Osteocyte (in vitro differentiated cells): Measurements from ENCODE around the gene COL6A1. TPM values are rescaled to one million over a fixed set of nuclear protein-coding genes. Genes with fewer than 3 reads are reported as not detected.
A peak's percentile ranks its signal among the peaks of the same experiment; 100 is the strongest.

Source experiments
- DNase-seq: peaks from one replicate; pipeline ENCODE4 v3.0.0; 2021; ENCODE audit warnings: mixed read lengths; ENCODE audit not compliant: unreplicated experiment; ENCODE audit errors: extremely low spot score
- H3K27ac Mint-ChIP-seq: one replicate; pipeline ENCODE4 v1.8.0; 2021; ENCODE audit warnings: mild to moderate bottlenecking, mixed read lengths; ENCODE audit not compliant: unreplicated experiment
- H3K27me3 Mint-ChIP-seq: one replicate; pipeline ENCODE4 v1.8.0; 2021; ENCODE audit warnings: mixed read lengths; ENCODE audit not compliant: unreplicated experiment
- H3K36me3 Mint-ChIP-seq: one replicate; pipeline ENCODE4 v1.8.0; 2021; ENCODE audit warnings: mixed read lengths; ENCODE audit not compliant: unreplicated experiment
- H3K4me1 Mint-ChIP-seq: one replicate; pipeline ENCODE4 v1.8.0; 2021; ENCODE audit warnings: mixed read lengths; ENCODE audit not compliant: unreplicated experiment
- H3K4me3 Mint-ChIP-seq: one replicate; pipeline ENCODE4 v1.8.0; 2021; ENCODE audit warnings: mild to moderate bottlenecking, moderate library complexity, mixed read lengths; ENCODE audit not compliant: unreplicated experiment
- H3K9me3 Mint-ChIP-seq: one replicate; pipeline ENCODE4 v1.8.0; 2021; ENCODE audit warnings: mixed read lengths; ENCODE audit not compliant: unreplicated experiment
- total RNA-seq: library from RNA; stranded (reverse); gene quantifications from 2 replicates; pipeline ENCODE4 v1.2.1, GENCODE V29; 2021
- TF ChIP-seq, protein P1 (sequence below): fragments of 200-600 bp; sonication (generic); IDR thresholded peaks from 2 replicates; pipeline ENCODE4 v1.5.0; 2021; ENCODE audit warnings: antibody characterized with exemption, mild to moderate bottlenecking, moderate library complexity

COL6A1 gene
- total RNA-seq, 1 donor from 2014 or later: 1,503 TPM

DNA sequence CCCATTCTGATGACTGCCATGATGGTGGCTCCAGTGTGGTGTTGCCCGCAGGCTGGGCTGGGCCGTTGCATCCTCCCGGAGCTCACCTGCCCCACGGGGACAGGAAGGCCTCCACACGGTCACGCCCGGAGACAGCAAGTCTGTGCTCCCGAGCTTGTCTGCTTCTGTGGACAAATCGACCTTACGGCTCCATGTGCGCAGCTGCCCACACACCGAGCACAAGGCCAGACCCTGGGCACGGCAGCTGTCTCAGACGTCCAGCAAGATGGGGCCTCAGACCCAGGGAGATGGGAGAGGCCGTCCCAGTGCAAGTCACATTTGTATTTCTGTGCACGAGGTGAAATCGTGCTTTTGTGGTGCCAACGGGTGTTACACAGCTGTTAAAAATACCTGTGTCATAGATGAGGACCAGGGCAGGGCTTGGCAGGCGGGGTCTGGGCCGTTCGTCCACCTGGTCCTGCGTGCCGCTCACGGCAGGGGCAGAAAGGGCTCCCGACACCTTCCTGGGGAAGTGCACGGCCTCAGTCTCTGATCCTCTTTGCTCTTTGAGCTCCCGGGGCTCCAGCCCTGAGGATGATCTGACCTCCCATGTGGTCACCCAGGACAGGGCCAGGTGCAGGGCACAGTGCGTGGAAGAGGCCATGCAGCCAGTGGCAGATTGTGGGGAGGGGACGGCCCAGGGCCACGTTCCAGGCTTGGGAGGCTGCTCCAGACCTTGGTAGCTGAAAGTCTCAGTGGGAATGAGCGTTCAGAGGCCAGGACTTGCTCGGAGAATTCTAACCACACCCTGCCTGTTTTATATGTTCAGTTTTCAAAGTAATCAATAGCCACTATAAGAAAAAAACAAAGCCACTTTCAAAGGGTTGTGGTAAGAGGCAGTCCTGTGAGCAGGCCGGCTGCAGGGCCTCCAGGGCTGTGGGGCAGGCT, 13.5 kb downstream of the COL6A1 start:
- no peaks in the 10 kb centered on the region for H3K27me3 Mint-ChIP-seq
- peak; percentile 77 for DNase-seq
- peak overlapping the region; percentile 54 for H3K27ac Mint-ChIP-seq
- peaks cover 16% of the 10 kb centered on the region for H3K4me1 Mint-ChIP-seq
- no peaks in the 10 kb centered on the region for H3K9me3 Mint-ChIP-seq
- no peak overlapping the region for H3K4me3 Mint-ChIP-seq
- TF ChIP-seq, protein P1, sequence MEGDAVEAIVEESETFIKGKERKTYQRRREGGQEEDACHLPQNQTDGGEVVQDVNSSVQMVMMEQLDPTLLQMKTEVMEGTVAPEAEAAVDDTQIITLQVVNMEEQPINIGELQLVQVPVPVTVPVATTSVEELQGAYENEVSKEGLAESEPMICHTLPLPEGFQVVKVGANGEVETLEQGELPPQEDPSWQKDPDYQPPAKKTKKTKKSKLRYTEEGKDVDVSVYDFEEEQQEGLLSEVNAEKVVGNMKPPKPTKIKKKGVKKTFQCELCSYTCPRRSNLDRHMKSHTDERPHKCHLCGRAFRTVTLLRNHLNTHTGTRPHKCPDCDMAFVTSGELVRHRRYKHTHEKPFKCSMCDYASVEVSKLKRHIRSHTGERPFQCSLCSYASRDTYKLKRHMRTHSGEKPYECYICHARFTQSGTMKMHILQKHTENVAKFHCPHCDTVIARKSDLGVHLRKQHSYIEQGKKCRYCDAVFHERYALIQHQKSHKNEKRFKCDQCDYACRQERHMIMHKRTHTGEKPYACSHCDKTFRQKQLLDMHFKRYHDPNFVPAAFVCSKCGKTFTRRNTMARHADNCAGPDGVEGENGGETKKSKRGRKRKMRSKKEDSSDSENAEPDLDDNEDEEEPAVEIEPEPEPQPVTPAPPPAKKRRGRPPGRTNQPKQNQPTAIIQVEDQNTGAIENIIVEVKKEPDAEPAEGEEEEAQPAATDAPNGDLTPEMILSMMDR: no peak
- peaks cover 17% of the 10 kb centered on the region for H3K36me3 Mint-ChIP-seq

DNA sequence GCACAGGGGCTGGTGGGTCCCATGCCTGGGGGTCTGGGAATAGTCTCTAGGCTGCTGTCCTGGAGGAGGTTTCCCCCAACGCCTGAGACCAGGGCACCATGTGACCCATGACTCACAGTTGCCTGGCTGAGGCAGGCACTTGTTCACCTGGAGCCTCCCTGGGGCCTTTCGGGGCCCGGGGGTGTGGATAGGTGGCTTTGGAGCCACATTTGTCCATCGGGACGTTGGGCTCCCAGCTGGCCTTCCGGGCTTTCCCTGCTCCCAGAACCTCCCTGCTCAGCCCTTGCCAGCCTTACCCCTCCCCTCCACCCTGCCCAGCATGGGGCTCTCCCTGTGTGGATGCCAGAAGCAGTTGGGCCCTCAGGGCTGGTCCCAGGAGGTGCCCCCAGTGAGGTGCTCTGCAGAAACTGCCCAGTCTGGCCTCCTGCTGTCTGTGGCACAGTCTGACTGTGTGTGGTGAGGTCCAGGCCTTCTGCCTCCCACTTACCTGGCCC, 14.2 kb downstream of the COL6A1 start:
- TF ChIP-seq, protein P1: no peak
- no peaks in the 10 kb centered on the region for H3K27me3 Mint-ChIP-seq
- H3K36me3 Mint-ChIP-seq: peaks cover 17% of the 10 kb centered on the region
- peaks cover 16% of the 10 kb centered on the region for H3K4me1 Mint-ChIP-seq
- H3K27ac Mint-ChIP-seq: peak overlapping the region; percentile 54
- H3K9me3 Mint-ChIP-seq: no peaks in the 10 kb centered on the region
- no peak overlapping the region for H3K4me3 Mint-ChIP-seq
- DNase-seq: peak; percentile 81

DNA sequence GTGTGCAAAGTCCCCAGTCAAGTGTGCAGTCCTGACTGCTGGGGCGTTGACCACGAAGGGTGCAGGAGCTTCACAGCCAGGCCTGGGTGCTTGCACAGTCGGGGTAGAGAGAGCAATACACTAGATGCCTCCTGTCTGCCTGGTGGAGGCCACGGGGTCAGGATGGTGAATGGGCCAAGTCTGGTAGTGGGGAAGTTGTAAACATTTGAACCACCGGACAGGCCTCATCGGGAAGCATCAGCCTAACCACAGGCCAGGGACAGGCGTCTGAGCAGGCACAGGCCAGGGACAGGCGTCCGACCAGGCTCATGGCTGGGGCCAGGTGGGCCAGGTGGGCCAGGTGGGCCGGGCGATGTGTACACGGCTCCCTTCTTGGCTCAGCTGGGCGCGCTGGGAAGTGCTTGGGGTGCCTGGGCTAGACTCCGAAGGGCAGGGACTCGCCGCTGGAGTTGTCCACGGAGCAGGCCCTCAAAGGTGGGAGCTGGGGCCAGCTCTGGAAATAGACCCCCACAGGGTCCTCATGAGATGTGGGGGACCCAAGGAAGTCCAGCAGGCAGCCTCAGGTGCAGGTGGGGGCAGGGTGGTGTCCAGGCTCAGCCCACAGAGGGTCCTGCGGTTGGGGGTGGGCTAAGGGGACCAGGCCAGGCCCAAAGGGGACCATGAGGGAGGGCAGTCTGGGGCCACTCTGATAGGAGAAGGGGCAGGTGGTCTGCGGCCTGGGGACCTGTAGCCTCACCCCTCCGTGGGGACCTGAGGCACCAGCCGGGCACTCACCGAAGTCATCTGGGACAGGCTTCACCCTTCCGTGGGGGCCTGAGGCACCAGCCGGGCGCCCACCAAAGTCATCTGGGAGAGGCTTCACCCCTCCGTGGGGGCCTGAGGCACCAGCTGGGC, 15.0 kb downstream of the COL6A1 start:
- Mint-ChIP-seq H3K36me3 (peaks cover 17% of the 10 kb centered on the region), H3K27me3 (no peaks in the 10 kb centered on the region), H3K4me1 (peaks cover 16% of the 10 kb centered on the region), H3K27ac (no peak overlapping the region), H3K4me3 (no peak overlapping the region), H3K9me3 (no peaks in the 10 kb centered on the region)
- TF ChIP-seq, protein P1: no peak
- DNase-seq: peak; percentile 82

DNA sequence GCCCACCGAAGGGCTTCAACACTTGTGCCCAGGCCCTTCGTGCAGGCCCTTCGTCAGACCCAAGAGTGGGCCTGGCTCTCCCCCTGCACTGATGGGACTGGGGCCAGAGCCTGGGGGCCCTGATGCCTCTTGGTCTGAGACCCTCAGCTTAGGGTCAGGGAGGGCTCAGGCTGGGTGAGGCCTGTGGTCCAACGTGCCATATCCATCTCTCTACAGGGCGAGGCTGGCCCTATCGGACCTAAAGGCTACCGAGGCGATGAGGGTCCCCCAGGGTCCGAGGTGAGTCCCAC, 15.6 kb downstream of the COL6A1 start:
- H3K9me3 Mint-ChIP-seq: no peaks in the 10 kb centered on the region
- peak; percentile 73 for DNase-seq
- H3K27ac Mint-ChIP-seq: no peak overlapping the region
- H3K4me1 Mint-ChIP-seq: peaks cover 16% of the 10 kb centered on the region
- TF ChIP-seq, protein P1: no peak
- peaks cover 13% of the 10 kb centered on the region for H3K36me3 Mint-ChIP-seq
- no peak overlapping the region for H3K4me3 Mint-ChIP-seq
- no peaks in the 10 kb centered on the region for H3K27me3 Mint-ChIP-seq
